SU-DHL-6 (cell line): ENCODE measurements around the gene AGAP1.

Source experiments
- H2AFZ ChIP-seq: fragments of 200-600 bp; sonication (generic); 2 replicates; pipeline ENCODE4 v1.6.1; 2014; ENCODE audit warnings: low read depth, mild to moderate bottlenecking, moderate library complexity, mixed read lengths, antibody characterized with exemption, low read length; ENCODE audit not compliant: severe bottlenecking
- H3F3A ChIP-seq: fragments of 200-600 bp; shearing (Covaris generic); 2 replicates; pipeline ENCODE4 v1.6.0; 2016; ENCODE audit warnings: antibody characterized with exemption, mild to moderate bottlenecking; ENCODE audit not compliant: insufficient read depth
- H3K27ac ChIP-seq: fragments of 200-600 bp; sonication (generic); 2 replicates; pipeline ENCODE4 v1.5.1; 2016; ENCODE audit warnings: low read depth, mild to moderate bottlenecking, low read length, moderate library complexity, mixed read lengths
- H3K27me3 ChIP-seq: fragments of 200-600 bp; sonication (generic), shearing (Covaris generic); 2 replicates; pipeline ENCODE4 v1.6.0; 2014; ENCODE audit warnings: mild to moderate bottlenecking, low read length
- H3K36me3 ChIP-seq: fragments of 200-600 bp; sonication (generic); 2 replicates; pipeline ENCODE4 v1.6.1; 2014; ENCODE audit warnings: mild to moderate bottlenecking, low read length, mixed read lengths
- H3K4me2 ChIP-seq: fragments of 300-600, 200-600 bp; shearing (Covaris generic), sonication (generic); 2 replicates; pipeline ENCODE4 v1.6.0; 2014; ENCODE audit warnings: low read length, low read depth, mild to moderate bottlenecking; ENCODE audit not compliant: poor library complexity, severe bottlenecking
- H3K4me3 ChIP-seq: fragments of 200-600 bp; sonication (generic); 2 replicates; pipeline ENCODE4 v1.5.1; 2014; ENCODE audit warnings: antibody characterized with exemption, low read length, mild to moderate bottlenecking, mixed read lengths; ENCODE audit not compliant: insufficient read depth, poor library complexity, severe bottlenecking
- H3K79me2 ChIP-seq: fragments of 200-600 bp; sonication (generic); 2 replicates; pipeline ENCODE4 v1.6.1; 2014; ENCODE audit warnings: mild to moderate bottlenecking, low read length, moderate library complexity; ENCODE audit not compliant: insufficient read depth
- H3K9ac ChIP-seq: fragments of 200-600 bp; sonication (generic); 2 replicates; pipeline ENCODE4 v1.7.0; 2014; ENCODE audit warnings: mild to moderate bottlenecking, low read length
- H3K9me2 ChIP-seq: fragments of 200-600 bp; sonication (generic); replicated peaks from 2 replicates; pipeline ENCODE4 v1.6.1; 2014; ENCODE audit warnings: low read length; ENCODE audit not compliant: insufficient read depth
- H3K9me3 ChIP-seq: fragments of 200-600 bp; sonication (generic); 2 replicates; pipeline ENCODE4 v1.6.1; 2014; ENCODE audit warnings: low read length, mixed read lengths; ENCODE audit not compliant: insufficient read depth
- H4K20me1 ChIP-seq: fragments of 200-600 bp; sonication (generic); 2 replicates; pipeline ENCODE4 v1.6.1; 2014; ENCODE audit warnings: low read depth, mild to moderate bottlenecking, antibody characterized with exemption, low read length, moderate library complexity, mixed read lengths
- EZH2phosphoT487 ChIP-seq: fragments of 200-600 bp; sonication (generic), shearing (Covaris generic); conservative IDR thresholded peaks from 2 replicates; pipeline ENCODE4 v1.6.1; 2018; ENCODE audit warnings: mild to moderate bottlenecking, antibody characterized with exemption, low read length, moderate library complexity, mixed read lengths
- TF ChIP-seq, protein P1 (sequence below): fragments of 200-600 bp; sonication (generic); IDR thresholded peaks from one replicate; pipeline ENCODE4 v1.5.1; 2017; ENCODE audit warnings: antibody characterized with exemption, mild to moderate bottlenecking, low read length, moderate library complexity; ENCODE audit not compliant: insufficient read depth, poor library complexity, severe bottlenecking

The AGAP1 gene

GRCh38 chr2:235536711-235537110 lies 42.9 kb downstream of the AGAP1 start:
- Histone ChIP-seq H3F3A (no peaks in the 10 kb centered on the region), H3K27ac (no peak overlapping the region), H3K4me3 (no peak overlapping the region), H3K27me3 (no peaks in the 10 kb centered on the region), H3K4me2 (no peak overlapping the region), H3K36me3 (no peaks in the 10 kb centered on the region), H3K9me2 (no peaks in the 10 kb centered on the region), H4K20me1 (no peaks in the 10 kb centered on the region), H3K9me3 (no peaks in the 10 kb centered on the region), H3K9ac (no peak overlapping the region), H3K79me2 (no peaks in the 10 kb centered on the region), H2AFZ (no peak overlapping the region)
- TF ChIP-seq, protein P1, sequence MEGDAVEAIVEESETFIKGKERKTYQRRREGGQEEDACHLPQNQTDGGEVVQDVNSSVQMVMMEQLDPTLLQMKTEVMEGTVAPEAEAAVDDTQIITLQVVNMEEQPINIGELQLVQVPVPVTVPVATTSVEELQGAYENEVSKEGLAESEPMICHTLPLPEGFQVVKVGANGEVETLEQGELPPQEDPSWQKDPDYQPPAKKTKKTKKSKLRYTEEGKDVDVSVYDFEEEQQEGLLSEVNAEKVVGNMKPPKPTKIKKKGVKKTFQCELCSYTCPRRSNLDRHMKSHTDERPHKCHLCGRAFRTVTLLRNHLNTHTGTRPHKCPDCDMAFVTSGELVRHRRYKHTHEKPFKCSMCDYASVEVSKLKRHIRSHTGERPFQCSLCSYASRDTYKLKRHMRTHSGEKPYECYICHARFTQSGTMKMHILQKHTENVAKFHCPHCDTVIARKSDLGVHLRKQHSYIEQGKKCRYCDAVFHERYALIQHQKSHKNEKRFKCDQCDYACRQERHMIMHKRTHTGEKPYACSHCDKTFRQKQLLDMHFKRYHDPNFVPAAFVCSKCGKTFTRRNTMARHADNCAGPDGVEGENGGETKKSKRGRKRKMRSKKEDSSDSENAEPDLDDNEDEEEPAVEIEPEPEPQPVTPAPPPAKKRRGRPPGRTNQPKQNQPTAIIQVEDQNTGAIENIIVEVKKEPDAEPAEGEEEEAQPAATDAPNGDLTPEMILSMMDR: no peak
- no peak for TF ChIP-seq EZH2phosphoT487

- H2AFZ ChIP-seq: no peak overlapping the region
- H3K9me3 ChIP-seq: no peaks in the 10 kb centered on the region
- no peaks in the 10 kb centered on the region for H3K9me2 ChIP-seq
- no peaks in the 10 kb centered on the region for H4K20me1 ChIP-seq
- no peak overlapping the region for H3K4me3 ChIP-seq
- no peak overlapping the region for H3K9ac ChIP-seq
- no peaks in the 10 kb centered on the region for H3K27me3 ChIP-seq
- no peak for TF ChIP-seq EZH2phosphoT487
- TF ChIP-seq, protein P1: no peak
- H3K36me3 ChIP-seq: no peaks in the 10 kb centered on the region
- no peak overlapping the region for H3K27ac ChIP-seq
- H3K4me2 ChIP-seq: no peak overlapping the region
- H3K79me2 ChIP-seq: no peaks in the 10 kb centered on the region
- H3F3A ChIP-seq: no peaks in the 10 kb centered on the region
Observed at GRCh38 chr2:235537186-235537585, 43.3 kb downstream of the AGAP1 start.

- Histone ChIP-seq H3K27ac (no peak overlapping the region), H4K20me1 (no peaks in the 10 kb centered on the region), H3K36me3 (no peaks in the 10 kb centered on the region), H3K9me2 (no peaks in the 10 kb centered on the region), H3K79me2 (no peaks in the 10 kb centered on the region), H3K9me3 (no peaks in the 10 kb centered on the region), H3K9ac (no peak overlapping the region), H3K27me3 (no peaks in the 10 kb centered on the region), H2AFZ (no peak overlapping the region), H3K4me2 (no peak overlapping the region), H3K4me3 (no peak overlapping the region), H3F3A (no peaks in the 10 kb centered on the region)
- no peak for TF ChIP-seq EZH2phosphoT487
- TF ChIP-seq, protein P1: no peak
Observed at GRCh38 chr2:235537587-235537986, 43.7 kb downstream of the AGAP1 start.
